Testis (tissue), 2 donors: ENCODE results near the gene G0S2.

Experiments used
- POLR2A ChIP-seq: fragments of 450-650 bp; IDR thresholded peaks from one replicate; pipeline ENCODE4 v1.6.1; 2017; ENCODE audit warnings: antibody characterized with exemption, mild to moderate bottlenecking, moderate library complexity
- TF ChIP-seq, protein P1 (sequence below), 3 experiments: fragments of 450-650 bp in 2 of 3; fragments of 200-600 bp in 1 of 3; sonication (generic) in 1 of 3; IDR thresholded peaks; one replicate each; pipeline ENCODE4 v1.5.1; 2016 to 2019; ENCODE audit warnings: antibody characterized with exemption in 3 of 3, mild to moderate bottlenecking in 2 of 3, moderate library complexity in 1 of 3

DNA sequence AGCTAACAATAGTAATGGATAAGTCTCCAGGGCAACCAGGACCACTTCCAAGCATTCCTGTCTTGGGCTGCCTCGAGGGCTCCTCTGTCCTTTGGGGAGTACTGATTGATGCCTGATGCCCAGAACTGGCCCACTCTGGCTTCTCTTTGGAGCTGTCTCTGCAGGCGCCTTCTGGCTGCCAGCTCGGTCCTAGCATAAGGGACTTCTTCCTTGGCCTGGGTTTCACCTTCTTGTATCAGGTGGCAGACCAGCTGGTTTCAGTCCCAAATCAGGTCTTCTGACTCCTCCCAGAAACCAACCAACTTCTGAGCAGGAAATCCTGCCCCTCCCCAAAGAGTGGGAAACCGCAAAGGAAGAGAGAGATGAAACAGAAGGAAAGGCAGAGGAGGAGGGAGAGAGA is 10.6 kb downstream of the G0S2 start:
- no peak for TF ChIP-seq POLR2A
- TF ChIP-seq, protein P1, sequence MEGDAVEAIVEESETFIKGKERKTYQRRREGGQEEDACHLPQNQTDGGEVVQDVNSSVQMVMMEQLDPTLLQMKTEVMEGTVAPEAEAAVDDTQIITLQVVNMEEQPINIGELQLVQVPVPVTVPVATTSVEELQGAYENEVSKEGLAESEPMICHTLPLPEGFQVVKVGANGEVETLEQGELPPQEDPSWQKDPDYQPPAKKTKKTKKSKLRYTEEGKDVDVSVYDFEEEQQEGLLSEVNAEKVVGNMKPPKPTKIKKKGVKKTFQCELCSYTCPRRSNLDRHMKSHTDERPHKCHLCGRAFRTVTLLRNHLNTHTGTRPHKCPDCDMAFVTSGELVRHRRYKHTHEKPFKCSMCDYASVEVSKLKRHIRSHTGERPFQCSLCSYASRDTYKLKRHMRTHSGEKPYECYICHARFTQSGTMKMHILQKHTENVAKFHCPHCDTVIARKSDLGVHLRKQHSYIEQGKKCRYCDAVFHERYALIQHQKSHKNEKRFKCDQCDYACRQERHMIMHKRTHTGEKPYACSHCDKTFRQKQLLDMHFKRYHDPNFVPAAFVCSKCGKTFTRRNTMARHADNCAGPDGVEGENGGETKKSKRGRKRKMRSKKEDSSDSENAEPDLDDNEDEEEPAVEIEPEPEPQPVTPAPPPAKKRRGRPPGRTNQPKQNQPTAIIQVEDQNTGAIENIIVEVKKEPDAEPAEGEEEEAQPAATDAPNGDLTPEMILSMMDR (IDR thresholded peaks at IDR 0.05) = no peak
